ENCODE measurements around the gene CEP170B.

Gene CEP170B

GRCh38 chr14:104898870-104899510 is 33.9 kb downstream of the CEP170B start:
- no peak for DNase-seq (ENCODE audit: low read depth in 1 of 2, low spot score in 1 of 2)
- TF ChIP-seq REST (IDR thresholded peaks at IDR 0.05; ENCODE audit: insufficient replicate concordance, low read depth): no peak
- TF ChIP-seq CTCF (IDR thresholded peaks at IDR 0.05; ENCODE audit: insufficient read depth, low read length): no peak
- no peak for TF ChIP-seq GABPA (IDR thresholded peaks at IDR 0.05; ENCODE audit: low read depth)
- TF ChIP-seq POLR2AphosphoS5 (IDR thresholded peaks at IDR 0.05; ENCODE audit: low read depth): no peak
- no peak for TF ChIP-seq SPI1 (IDR thresholded peaks at IDR 0.05; ENCODE audit: borderline replicate concordance, low read depth)
- H3K27ac ChIP-seq (replicated peaks): no peak overlapping the region

DNA sequence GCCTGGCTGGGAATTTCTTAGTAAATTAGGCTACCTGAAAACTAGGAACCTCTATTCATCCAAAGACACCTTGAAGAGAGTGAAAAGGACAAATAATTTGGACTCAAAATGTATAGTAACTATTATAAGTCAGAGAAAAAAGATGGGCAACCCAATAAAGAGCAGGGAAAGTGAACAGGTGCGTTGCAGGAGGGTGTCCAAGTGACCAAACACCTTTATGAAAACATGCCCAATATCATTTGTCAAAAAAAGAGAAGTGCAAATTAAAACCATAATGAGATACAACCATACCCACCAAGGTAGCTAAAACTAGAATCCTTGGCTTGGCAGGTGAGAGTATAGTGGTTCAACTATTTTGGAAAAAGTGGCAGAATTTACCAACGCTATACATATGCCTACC is 34.7 kb downstream of the CEP170B start:
- peak; percentile 23; the same call in 1 of the 2 replicates for TF ChIP-seq SPI1 (IDR thresholded peaks at IDR 0.05; ENCODE audit: borderline replicate concordance, low read depth)
- no peak for TF ChIP-seq REST (IDR thresholded peaks at IDR 0.05; ENCODE audit: insufficient replicate concordance, low read depth)
- no peak for DNase-seq (ENCODE audit: low read depth in 1 of 2, low spot score in 1 of 2)
- H3K27me3 ChIP-seq (ENCODE audit: insufficient read depth, poor library complexity, severe bottlenecking): peaks cover 2% of the 10 kb centered on the region
- H3K4me3 ChIP-seq (replicated peaks; ENCODE audit: insufficient read depth, low read length): no peak overlapping the region
- H3K27ac ChIP-seq (replicated peaks): no peak overlapping the region

More at GRCh38 chr14:104898870-104899510, 33.9 kb downstream of the CEP170B start:
- Histone ChIP-seq H3K4me3 (replicated peaks; ENCODE audit: insufficient read depth, low read length) (no peak overlapping the region), H3K27me3 (ENCODE audit: insufficient read depth, poor library complexity, severe bottlenecking) (peaks cover 2% of the 10 kb centered on the region)

DNA sequence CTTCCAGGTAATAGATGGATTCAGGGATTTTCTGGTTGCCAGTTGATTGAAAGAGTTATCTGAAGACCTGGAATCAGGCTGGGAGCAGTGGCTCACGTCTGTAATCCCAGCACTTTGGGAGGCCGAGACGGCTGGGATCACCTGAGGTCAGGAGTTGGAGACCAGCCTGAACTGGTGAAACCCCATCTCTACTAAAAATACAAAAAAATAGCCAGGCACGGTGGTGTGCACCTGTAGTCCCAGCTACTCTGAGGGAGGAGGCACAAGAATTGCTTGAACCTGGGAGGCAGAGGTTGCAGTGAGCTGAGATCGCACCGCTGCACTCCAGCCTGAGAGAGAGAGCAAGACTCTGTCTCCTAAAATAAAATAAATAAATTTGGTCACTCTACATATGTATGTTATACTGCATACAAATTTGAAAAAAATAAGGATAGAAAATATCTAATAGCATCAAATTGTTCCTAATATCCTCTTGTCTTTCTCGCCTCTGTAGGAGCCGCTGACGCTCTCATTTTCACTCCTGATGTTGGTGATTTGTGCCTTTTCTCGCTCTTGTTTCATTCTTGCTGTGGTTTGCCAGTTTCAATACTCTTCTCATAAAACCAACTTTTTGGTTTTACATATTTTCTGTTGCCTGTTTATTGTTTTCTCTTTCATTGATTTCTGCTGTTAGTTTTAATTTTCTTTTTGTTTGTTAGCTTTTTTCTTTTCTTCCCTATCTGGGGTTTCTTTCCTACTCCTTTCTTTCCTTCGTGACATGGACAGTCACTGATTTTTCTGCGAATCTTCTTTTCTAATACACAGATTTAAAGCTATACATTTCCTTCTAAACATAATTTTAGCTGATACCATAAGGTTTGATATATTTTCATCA is 35.8 kb downstream of the CEP170B start:
- Histone ChIP-seq H3K4me3 (replicated peaks; ENCODE audit: insufficient read depth, low read length) (no peak overlapping the region), H3K27me3 (ENCODE audit: insufficient read depth, poor library complexity, severe bottlenecking) (peaks cover 2% of the 10 kb centered on the region), H3K27ac (replicated peaks) (no peak overlapping the region; the same call in 1 of the 2 replicates)
- TF ChIP-seq REST (IDR thresholded peaks at IDR 0.05; ENCODE audit: insufficient replicate concordance, low read depth) (no peak), POLR2AphosphoS5 (IDR thresholded peaks at IDR 0.05; ENCODE audit: low read depth) (no peak), SPI1 (IDR thresholded peaks at IDR 0.05; ENCODE audit: borderline replicate concordance, low read depth) (no peak), GABPA (IDR thresholded peaks at IDR 0.05; ENCODE audit: low read depth) (no peak), CTCF (IDR thresholded peaks at IDR 0.05; ENCODE audit: insufficient read depth, low read length) (no peak)
- DNase-seq (ENCODE audit: low read depth in 1 of 2, low spot score in 1 of 2): no peak
